Measurements from ENCODE around the gene BRD1.
"Not testable (repeated sequence)": the region's sequence is repeated elsewhere in the genome, so short reads cannot be mapped to it uniquely, and the experiment has no call there.

Gene BRD1

DNA sequence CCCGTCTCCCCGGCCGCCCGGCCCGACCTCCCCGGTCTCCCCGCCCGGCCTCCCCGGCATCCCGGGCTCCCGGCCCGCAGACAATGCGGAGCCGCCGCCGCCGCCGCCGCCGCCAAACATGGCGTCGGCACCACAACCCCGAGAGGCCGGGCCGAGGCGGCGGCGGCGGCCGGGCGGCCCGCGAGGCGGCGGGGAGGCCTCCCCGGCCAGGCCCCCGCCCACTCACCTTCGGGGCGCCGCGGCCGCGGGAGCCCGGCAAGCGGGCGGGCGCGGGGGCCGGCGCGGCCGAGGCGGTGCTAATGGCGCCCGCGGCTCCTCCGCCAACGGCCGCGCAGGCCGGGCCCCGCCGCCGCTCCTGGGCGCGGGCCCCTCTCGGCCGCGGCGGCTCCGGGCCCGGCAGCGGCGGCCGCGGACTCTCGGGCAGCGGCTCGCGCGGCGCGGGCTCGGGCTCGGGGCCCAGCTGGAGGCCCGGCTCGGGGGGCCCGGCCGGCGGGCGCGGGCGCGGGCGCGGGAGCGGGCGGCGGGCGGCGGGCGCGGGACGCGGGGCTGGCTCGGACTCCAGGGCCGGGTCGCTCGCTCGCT lies 311 bp downstream of the BRD1 start:
- in situ Hi-C loops (cut with MboI; ENCODE audit: low sequenced_read_pairs): no loop called here

DNA sequence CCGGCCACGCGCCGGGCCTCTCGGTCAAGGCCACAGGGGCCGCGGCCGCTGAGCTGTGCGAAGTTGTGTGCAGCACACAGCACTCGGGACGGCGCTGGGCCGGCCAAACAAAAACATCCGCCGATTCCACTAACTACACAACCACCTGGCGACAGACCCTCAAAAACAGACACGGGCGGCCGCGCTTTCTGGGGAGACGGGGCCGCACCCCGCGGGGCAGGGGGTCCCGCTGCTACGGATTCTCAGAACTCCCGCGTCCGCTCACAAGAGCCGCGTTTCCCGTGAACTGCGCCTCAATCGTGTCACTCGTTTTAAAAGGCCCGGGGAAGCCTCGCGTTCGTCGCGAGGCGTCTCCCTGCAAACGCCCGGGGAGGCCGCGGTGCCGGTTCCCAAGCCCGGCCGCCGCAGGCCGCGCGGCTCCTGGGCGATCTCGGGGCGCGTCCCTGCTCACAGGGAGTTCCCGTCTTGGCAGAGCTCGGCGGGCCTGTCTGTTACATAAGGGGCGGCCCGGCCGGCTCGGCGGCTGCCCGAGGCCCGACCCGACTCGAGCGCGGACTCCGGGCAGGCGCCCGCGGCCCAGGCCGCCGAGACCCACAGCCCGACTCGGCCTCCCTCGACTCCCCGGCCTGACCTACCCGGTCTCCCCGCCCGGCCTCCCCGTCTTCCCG lies 936 bp downstream of the BRD1 start:
- in situ Hi-C loops (cut with MboI; ENCODE audit: low sequenced_read_pairs): no loop called here

DNA sequence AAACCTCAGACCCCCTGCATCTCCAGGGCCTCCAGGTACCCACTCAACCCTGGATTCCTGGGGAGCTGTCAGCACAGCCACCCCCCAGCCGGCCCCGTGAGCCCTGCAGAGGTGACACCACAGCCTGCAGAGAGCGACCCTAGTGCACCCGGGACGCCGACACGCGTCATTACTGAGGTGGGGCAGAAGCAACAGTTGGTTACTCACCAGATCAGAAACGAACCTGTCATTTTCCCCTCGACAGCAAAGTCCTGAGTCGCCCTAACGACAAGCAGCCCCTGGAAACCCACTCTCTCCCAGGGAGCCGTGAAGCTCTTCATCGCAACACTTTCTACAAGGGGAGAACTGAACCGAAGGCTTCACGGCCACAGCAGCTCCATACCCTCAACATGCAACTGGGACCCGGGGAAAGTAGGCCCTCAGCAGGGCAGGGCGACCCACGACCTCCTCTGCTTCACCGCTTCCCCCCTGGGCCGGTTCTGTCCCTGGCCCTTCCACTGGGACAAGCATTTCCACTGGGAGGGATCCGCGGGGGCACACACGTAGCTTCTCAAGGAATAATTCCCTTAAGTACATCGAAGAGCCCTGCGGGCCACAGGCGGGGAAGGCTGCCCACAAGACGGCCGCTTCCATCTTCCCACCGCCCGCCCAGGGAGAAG lies 1.6 kb downstream of the BRD1 start:
- in situ Hi-C loops (cut with MboI; ENCODE audit: low sequenced_read_pairs): no loop called here

DNA sequence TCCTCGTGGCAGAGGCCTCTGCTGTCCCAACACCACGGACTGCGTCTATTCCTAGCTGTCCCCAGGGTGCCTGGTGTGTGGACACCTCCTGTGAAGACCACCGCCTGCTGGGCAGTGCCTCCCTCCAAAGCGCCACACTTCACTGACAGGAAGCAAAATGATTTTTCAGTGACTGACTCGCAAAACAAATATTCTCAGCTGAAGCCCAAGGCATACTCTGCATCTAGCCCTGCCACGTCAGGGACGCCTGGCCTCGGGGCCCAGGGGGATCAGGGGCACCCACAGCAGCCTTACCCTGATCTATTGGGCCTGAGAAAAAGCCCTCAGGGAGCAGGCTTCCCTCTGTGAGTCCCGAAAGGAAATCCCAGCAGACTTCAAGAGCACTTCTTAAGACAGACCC lies 2.2 kb downstream of the BRD1 start:
- in situ Hi-C loops (cut with MboI; ENCODE audit: low sequenced_read_pairs): no loop called here

DNA sequence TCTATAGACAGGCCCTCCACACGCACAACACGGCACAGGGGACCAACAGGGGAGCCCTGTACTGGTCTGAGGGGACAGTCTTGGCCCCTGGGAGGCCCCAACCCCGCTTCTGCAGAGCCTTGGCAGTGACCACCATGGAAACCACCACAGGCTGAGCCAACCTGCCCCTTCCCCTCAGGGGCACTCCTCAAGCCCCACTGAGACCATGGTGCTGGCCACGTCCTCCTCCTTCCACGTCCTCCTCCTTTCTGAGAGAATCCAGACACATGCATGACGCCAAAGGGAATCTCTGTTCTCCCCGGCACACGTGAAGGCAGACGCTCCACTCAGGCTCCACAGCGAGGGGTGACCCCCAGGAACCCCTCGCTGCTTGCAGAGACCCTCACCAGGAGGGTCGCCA lies 2.7 kb downstream of the BRD1 start:
- in situ Hi-C loops (cut with MboI; ENCODE audit: low sequenced_read_pairs): no loop called here

DNA sequence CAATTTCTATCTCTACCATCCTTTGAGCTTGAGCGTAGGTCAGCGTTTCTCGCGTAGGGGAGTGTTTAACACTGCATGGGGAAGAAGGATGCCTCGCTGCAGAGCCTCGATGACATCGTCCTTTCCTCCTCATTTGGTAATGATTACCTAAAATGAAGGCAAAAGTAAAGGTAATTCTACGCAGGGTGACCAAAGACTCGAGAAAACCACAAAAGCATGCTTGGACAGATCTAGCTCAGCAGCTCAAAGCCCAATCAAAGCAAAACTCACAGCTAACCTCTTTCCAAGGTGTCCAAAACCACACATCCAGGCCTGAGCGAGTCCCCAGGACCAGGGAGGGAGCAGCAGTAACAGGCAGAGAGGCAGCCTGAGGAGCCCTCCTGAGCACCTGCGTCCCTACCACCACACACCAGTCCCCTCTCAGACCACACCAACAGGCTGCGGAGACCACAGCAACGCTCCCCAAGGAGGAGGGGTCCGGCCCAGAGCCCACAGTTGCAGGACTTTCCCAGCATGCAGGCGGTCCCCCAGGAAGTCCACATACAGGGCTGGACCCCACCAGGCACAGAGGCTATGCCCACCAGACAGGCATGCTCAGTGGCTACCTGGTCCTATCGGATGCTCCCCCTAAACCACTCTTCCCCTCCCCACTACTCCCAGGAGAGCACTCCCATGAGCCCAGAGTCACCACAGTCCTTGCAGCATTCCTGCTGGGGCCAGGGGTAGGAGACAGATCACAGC lies 3.3 kb downstream of the BRD1 start:
- in situ Hi-C loops (cut with MboI; ENCODE audit: low sequenced_read_pairs): no loop called here

DNA sequence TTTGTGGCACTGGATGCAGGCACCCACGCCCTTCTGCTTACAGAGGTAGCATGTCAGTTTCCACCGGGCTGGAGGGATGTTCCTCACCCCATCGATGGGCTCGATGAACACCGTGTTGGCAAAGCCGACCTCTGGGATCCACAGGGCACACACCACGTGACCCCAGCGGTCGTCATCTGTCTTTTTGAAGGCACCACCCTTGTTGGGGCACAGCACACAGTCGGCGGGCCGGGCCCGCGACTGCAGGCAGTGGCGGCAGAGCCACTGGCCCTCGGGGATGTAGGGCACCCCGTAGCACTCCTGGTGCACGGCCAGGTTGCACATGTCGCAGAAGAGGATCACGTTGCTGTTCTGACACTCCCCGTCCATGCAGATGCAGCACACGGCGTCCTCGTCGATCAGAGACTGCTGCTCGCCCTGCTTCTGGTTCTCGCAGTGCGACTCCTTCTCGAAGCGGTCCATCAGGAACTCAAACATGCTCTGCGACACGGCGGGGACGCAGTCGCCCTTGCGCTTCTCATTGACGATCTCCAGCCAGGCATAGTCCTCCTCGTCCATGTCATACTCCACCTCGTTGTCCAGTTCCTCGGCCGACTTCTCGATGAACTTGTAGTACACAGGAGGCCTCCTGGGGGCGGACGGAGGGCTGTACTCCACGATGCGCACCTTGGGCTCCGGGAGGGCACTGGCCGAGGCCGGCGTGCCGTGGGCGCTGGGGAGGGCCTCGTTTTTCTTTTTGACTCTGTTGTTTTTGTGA lies 4.2 kb downstream of the BRD1 start:
- in situ Hi-C loops (cut with MboI; ENCODE audit: low sequenced_read_pairs): no loop called here

DNA sequence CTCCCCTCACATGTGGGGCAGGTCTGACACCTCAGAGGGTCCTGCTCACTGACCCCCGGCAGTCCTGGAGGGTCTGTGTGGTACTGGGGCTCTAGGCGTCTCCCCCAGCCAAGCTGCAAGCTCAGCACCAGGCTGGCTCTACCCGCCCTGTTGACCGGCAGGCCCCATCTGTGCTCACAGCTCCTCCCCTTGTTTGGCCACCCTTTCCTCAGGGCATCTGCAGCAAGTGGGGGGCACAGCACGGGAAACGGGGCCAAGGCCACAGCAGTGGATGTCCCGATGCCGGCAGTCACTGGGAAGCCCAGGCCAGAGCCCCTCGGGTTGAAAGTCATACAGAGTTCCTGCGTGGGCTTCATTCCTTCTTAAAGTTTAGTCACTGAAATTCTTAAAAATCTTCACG lies 5.9 kb downstream of the BRD1 start:
- in situ Hi-C loops (cut with MboI; ENCODE audit: low sequenced_read_pairs): not testable (repeated sequence)

DNA sequence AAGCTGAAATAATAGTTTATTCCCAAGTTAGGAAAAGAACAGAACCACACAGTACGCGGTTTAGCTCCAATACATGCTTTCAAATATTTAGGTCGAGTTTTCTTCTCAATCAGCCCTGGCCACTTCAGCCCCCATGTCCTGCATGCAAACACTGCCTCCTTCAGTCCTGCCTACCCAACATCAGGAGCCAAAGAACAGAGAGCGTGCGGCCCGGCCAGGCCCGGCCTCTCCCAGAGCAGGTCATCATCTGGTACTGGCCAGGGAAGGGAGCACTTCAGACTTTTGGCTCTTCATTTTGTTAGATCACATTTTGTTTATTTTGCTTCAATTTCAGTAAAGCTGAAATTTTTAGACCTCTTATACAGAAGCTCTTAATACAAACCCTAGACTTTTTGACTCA lies 6.7 kb downstream of the BRD1 start:
- in situ Hi-C loops (cut with MboI; ENCODE audit: low sequenced_read_pairs): no loop called here

DNA sequence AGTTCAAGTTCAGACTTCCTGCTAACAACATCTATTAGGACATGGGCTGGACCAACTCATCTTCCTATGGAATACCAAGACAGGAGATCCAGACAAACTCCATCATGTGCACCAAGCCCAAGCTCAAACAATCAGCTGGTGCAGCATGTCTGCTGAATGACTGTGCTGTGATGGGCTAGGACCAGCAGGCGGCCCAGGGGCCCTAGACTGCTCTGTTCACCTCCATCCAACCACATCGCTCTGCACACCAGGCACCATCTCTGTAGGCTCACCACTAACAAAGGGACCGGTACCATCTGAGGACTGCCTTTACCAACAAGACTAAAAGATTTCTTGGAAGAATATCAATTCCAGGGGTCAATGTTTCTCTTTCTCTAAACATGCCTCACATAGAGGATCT lies 10.3 kb downstream of the BRD1 start:
- in situ Hi-C loops (cut with MboI; ENCODE audit: low sequenced_read_pairs): no loop called here

DNA sequence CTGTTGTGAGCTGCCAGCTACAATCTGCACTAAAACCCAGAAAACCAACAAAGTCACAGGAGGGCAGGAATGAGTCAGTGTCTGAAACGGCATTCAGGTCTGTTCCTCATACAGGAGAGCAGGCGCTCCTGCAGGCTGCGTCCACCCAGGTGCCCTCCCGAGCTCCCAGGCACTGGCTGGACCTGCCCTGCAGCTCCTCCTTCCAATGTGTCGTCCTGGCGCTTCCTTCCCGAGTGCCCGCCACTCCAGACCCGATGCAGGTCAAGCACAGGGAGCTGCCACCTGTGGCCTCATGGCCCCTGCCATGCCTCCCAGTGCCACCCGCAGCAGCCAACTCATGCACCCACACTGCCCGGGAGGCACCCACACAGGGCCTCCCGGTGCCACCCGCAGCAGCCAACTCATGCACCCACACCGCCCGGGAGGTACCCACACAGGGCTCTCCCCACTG lies 12.0 kb downstream of the BRD1 start:
- in situ Hi-C loops (cut with MboI; ENCODE audit: low sequenced_read_pairs): no loop called here

DNA sequence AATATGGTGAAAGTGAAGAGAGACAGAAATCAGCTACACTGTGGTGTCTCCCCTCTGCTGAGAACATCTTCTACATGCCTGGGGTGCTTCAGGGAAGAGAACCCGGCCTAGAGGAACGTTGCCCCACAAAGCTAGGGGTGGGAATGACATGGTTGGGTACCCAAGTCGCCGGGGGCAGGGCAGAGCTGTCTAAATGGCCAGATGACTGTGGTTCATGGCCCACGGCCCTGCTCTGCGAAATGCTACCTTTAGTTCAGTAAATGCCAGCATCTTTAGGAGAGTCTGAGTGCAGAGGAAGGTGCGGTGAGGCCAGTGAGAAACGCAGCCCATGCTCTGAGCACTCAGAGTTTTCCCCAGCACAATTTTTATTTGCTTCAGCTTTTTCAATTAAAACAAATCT lies 12.8 kb downstream of the BRD1 start:
- in situ Hi-C loops (cut with MboI; ENCODE audit: low sequenced_read_pairs): no loop called here

DNA sequence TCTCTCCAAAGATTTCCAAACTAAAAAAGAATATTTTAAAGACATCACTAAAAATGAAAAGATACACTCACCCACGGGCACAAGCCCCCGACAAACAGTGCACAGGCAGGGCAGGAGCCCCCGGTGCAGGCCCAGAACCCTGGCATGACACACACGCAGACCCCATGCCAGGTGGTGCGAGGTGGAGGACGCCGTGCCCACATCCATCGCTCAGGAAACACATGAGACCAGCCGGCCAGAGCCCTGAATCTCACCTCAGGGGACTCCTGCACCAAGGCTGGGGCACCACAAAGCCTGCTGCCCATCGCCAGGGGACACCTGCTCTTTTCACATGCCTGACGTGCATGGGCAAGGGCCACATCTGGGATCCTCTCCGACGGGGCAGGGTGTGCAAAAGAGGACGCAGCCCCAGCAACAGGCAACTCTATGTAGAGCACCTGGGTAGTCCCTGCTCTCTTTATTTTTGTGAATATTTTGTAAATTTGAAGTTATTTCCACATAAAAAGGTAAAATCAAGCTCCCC lies 13.4 kb downstream of the BRD1 start:
- in situ Hi-C loops (cut with MboI; ENCODE audit: low sequenced_read_pairs): no loop called here

DNA sequence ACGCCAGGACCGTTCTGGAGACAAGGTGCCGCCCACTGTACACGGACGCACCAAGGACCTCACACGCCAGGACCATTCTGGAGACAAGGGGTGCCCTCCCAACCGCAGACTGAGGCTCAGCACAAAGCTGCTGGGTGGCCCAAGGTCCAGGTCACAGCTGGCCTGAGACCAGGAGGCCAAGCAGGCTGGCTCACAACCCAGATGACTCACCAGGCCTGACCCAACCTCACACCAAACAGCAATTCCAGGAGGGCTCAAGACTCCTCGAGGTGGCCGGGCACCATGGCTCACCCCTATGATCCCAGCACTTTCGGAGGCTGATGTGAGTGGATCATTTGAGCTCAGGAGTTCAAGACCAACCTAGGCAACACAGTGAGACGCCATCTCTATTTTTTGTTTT lies 14.8 kb downstream of the BRD1 start:
- in situ Hi-C loops (cut with MboI; ENCODE audit: low sequenced_read_pairs): no loop called here

DNA sequence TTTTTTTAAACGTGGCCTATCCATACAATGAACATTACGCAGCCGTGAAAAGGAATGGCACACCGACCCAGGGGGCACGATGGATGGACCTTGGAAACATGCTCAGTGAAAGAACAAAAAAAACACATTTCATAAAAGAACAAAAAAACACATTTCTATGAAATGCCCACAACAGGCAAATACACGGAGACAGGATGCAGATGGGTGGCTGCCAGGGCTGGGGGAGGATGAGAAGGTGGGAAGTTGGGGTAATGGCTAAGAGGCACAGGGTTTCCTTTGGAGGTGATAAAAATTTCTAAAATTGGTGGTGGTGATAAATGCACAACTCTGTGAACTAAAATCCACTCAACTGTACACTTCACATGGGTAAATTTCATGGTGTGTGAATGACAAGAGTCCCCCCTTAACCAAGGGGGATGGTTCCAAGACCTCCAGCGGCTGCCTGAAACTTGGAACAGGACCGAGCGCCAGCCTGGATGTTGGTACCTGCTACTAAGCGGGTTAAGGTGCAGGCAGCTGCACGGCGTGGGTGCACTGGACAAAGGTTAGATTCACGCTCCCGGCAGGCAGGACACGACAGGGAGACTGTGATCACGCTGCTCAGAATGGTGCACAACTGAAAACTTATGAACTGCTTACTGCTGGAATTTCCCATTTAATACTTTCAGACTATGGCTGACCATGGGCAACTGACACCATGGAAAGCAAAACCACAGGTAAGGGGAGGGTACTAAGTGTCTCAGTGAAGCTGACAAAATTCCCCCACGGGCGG lies 16.5 kb downstream of the BRD1 start:
- in situ Hi-C loops (cut with MboI; ENCODE audit: low sequenced_read_pairs): no loop called here

DNA sequence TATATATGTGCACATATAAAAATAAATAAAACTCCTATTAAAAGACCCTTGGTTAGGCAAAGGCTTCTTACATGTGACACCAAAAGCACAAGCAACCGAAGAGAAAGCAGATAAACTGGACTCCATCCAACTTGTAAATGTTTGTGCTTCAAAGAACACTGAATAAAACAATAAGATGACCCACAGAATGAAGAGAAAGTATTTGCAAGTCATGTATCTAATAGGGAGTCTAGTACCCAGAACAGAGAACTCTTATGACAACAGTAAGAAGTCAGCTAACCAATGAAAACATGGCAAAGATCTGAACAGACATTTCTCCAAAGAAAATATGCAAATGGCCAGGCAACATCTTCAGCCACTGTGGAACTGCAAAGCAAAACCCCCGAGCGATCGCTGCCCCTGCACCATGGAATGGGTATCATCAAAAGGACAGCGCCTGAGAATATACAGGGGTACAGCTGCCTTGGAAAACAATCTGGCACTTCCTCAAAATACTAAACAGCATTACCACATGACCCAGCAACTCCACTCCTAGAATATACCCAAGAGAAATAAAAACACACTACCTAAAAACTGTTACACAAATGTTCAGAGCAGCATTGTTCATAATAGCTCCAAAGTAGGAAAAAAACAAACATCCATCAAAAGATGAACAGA lies 17.2 kb downstream of the BRD1 start:
- in situ Hi-C loops (cut with MboI; ENCODE audit: low sequenced_read_pairs): no loop called here

DNA sequence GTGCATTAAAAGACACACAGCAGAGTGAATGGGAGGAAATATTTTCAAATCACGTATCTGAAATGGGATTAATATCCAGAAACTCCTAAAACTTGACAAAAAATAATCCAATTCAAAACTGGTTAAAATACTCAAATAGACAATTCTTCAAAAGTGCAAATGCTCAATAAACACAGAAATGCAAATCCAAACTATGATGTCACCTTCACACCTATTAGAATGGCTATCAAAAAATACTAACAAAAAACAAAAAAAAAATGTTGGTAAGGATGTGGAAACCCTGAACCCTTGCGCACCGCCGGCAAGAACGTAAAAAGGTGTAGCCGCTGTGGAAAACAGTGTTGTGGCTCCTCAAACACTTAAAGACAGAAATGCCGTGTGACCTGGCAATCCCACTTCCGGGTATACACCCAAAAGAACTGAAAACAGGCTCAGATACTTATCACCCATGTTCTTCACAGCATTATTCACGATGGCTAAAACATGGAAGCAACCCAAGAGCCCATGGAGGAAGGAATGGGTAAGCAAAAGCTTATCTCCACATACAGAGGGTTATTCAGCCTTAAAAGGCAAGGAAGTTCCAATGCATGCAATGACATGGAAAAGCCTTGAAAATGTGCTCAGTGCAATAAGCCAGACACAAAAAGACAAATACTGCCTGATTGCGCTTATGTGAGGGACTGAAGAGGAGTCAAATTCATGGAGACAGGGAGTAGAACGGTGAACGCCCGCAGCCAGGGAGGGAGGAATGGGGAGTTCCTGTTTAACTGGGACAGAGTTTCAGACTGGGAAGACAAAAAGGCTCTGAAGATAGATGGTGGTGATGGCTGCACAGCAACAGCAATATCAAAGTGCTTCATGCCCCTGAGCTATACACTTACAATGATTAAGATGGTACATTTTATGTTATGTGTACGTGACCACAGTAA lies 19.6 kb downstream of the BRD1 start:
- in situ Hi-C loops (cut with MboI; ENCODE audit: low sequenced_read_pairs): no loop called here

DNA sequence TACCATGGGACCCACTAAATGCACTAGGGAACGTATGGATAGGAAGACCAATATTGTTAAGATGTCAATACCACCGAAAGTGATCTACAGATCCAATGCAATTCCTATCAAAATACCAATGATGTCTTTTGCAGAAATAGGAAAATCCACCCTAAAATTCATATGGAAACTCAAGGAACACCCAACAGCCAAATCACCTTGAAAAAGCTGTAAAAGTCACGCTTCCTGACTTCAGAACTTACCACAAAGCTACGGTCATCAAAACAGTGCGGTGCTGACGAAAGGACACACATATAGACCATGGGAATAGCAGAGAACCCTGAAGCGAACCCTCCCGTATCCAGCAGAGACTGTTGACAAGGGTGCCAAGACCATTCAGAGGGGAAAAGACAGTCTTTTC lies 20.5 kb downstream of the BRD1 start:
- in situ Hi-C loops (cut with MboI; ENCODE audit: low sequenced_read_pairs): no loop called here

Measured in HL-60/S4 treated with phorbol 12-myristate 13-acetate at 8.2 ng/mL for 4 days and 3 days (cell line).